Activated CD4-positive, CD25-positive, alpha-beta regulatory T cell treated with anti-CD3 and anti-CD28 coated beads, Interleukin-2, amount 50 U/mL, for 24 hours (primary cell): ENCODE results near the gene CSRP1.

Source experiments
- ATAC-seq, 2 donors: fragments of 150-1000 bp; cut with Tn5 transposase; one replicate each; pipeline ENCODE4 v1.10.0; 2021; ENCODE audit warnings: mild to moderate bottlenecking in 1 of 2, moderate library complexity in 1 of 2

Gene CSRP1

DNA sequence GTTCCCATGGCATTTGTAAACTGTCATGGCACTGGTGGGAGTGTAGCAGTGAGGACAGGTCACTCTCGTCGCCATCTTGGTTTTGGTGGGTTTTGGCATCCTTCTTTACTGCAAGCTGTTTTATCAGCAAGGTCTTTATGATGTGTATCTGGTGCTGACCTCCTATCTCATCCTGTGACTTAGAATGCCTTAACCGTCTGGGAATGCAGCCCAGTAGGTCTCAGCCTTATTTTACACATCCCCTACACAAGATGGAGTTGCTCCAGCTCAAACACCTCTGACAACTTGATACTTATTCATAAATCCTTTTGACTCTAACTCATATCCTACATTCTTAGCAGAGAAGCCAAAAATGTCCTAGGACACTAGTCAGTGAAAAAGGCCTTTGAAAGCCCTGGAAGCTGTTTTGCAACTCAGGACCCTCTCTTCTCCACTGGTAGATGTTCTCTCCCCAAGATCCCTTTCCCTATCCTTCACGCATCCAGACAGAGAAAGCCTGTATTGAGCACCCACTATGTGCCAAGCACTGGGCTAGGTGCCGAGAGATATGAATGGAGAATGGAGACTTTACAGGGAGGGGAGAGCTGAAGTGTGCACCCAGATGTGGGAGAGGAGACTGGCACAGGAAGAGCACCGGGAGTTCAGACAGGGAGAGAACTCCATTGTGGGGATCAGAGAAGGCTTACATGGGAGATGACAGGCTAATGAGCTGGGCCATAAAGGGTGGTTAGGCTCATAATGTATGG lies 6.7 kb upstream of the CSRP1 start:
- ATAC-seq: no peak

DNA sequence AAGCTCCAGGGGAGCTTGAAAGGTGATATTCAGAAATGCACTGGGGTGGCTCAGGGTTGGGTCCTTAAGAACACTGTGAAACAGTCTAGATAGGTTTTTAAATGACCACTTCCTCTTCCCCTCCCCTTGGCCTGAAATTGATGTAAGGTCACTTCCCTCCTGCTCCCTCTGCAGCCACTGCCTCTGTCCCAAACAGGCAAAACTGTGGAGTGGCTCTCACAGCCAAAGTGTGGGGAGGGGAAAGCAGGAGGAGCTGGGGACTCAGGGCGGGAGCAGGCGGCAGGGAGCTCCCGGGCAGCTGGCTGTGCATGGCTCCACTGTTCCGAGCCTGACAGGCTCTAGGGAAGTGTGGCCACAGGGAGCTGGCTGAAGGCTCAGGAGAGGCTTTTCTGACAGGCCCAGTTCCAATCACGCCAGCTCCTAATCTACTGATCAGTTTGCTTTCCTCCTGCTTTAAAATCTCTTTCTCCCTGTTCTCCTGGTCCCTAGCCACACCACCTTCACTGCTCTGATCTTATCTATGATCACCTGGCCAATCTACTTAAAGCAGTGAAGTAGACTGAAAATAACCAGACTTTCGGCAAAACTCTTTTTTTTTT lies 5.1 kb upstream of the CSRP1 start:
- ATAC-seq: no peak

DNA sequence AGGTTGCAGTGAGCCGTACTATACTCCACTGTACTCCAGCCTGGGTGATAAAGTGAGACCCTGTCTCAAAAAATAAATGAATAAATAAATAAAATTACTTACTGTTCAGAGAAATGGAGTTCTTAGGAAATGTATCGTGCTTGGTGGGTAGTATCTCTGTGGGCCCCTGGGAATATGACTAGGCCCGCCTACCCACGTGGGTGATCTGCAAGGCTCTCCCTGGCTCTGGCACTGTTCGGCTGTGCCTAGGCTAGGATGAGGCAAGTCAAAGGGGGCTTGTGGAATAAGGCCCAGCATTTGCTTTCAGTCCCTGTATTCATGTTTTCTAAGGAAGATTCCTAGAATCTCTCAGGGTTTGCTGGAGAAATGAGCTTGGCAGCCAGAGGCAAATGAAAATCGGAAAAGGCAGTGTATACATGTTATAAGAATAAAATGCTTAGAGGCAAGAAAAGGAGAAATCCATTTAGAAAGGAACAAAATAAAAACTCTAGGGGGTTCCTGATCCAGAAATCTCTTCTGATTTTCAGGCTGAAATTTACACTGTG lies 4.5 kb upstream of the CSRP1 start:
- no peak for ATAC-seq

DNA sequence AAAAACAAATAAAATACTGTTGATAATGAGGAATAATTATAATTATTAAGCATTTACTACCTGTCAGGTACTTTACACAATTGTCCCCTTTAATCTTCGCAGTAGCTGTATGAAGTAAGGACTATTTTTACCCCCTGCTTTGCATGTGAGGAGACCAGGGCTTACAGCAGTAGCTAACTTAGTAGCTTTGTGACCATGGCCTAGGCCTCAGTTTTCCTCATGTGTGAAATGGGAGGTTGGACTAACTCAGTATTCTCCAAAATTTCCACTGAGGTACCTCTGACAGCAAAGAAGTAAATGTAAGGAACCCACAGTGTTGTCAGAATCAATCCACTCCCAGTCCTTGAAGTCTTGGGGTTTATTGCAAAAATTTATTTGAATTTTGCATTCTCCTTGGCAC lies 3.8 kb upstream of the CSRP1 start:
- ATAC-seq: no peak

DNA sequence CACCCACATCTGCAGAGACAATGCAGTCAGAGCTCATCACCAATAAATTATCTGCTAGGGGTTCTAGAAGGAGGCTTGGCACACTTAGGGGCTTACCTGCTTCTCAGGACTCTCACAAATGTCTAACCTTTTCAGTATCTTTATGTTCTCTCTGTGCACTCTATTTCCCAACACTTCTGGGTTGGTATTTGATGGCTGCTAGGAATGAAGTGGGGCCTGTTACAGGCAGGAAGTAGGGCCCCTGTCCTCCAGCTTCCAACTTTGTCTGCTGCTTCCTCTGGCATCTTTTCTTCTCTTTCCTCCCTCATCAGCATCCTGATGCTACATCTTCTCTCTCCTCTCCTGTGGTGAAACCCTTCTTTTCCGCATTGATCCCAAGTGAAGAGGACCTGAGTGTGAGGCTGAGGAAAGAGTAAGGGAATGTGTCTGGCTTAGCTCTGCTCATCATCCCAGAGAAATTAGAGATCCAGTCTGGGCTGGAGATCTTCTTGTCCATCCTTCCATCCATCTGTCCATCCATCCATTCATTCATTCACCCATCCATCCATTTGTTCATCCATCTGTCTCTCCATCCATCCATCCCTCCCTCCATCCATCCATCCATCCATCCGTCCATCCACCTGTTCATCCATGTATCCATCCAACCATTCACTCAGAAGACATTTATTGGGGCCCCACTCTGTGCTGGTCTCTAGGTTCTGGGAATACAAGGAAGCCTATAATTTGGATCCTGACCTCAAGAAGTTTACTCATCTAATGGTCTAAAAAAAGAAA lies 2.9 kb upstream of the CSRP1 start:
- no peak for ATAC-seq

DNA sequence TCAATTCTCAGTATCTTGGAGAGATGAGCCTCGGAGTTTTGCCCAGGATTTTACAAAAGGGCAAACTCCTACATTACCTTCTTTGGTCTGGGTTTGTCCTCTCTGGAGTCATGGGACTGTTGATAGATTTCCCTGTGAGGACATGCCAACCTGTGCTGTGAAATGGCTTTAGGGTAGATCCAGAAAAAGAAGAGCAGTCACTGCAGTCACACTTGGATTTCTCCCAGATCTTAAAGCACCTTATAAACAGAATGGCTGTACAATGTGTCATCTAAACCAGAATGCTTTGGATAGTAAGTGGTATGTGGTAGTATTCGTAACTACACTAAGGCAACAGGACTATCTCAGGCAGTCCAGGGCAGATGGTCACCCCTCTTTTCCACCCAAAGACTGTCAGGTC lies 1.9 kb upstream of the CSRP1 start:
- ATAC-seq: no peak

DNA sequence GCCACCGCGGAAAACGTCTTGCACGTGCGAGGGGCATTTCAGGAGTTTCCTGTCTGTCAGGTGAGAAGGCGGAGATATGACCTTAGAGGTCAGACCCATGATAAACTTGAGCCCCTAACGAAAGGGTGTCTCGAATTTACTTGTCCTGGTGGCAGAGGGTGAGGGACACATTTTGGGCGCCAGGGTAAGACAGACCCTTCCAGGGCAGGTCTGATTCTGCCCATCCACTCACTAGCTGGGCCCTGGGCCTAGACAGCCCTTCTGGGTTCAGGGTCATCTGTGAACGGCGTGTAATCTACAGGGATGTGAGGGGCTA lies 395 bp upstream of the CSRP1 start:
- peak; percentile 2 to 12 for ATAC-seq

DNA sequence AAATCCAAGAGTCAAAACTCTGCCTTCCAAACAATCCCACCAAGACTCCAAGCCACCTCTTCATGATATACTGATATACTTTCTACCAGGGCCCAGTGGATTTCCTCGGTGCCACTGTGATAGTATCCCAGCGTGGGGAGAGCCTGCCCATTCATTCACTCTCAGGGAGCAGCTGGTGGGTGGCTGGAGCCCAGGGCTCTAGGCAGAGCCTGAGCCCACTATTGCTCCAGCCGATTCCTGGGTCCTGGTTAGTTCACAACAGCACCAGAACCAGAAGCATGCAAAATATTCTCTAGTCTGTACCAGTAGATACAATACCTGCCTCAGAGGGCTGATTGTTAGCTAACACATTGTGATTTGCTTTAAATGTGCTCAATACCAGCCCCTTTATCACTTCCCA lies 831 bp downstream of the CSRP1 start:
- no peak for ATAC-seq

DNA sequence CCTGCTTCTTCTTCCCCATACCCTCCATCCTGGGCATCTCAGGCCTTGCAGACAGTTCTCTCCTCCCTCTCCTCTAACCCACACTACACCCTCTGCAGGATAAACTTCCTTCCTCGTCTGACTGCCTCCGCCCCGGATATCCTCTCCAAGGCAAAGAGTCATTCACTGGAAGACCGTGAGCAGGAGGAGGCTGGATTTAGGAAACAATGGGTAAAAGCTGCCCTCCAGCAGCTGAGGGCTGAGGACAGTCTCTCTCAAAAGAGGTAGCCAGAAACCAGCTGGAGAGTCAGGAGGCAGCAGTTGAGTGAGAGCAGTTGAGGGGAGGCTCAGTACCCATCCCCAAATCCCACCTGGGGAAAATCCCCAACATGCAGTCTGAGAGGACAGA lies 1.4 kb downstream of the CSRP1 start:
- ATAC-seq: no peak

DNA sequence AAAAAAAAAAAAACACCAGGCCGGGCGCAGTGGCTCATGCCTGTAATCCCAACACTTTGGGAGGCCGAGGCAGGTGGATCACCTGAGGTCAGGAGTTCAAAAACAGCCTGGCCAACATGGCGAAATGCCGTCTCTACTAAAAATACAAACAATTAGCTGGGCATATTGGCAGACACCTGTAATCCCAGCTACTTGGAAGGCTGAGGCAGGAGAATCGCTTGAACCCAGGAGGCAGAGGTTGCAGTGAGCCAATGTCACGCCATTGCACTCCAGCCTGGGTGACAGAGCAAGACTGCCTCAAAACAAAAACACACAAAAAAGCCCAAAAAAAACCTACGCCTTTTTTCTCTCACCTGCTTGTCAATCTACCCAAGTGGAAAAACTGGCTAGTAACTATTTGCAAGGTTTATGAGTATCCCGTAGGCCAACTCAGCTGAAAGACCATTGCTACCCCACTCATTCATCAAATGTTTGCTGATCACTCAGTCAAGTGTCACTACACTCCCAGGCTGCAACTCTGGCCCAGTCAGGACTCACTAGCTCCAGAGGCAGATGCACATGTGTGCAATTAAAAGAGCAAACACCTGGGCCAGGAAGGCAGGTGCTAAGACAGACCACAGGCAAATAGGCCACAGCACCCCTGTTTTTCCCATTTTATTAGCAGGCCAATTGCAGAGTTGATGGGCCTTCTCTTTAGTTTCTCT lies 2.0 kb downstream of the CSRP1 start:
- ATAC-seq: no peak

DNA sequence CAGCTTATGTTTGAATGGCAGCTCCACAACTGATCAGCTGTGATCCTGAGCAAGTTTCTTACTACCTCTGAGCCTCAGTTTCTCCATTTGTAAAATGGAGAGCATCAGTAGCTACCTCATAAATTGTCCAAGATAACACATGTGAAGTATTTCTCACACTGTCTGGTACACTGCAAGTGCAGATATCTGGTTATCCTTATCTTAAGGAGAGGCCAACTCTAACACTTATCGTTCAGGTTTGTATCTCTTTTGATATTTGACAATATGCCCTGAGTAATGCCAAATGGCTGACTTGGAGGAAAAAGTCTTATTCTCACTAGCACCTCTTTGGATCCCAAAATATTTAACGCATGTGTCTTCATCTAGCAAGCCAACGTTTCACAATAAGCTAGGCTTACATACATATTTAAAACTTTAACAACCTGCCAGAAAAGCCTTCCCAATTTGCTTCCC lies 2.7 kb downstream of the CSRP1 start:
- ATAC-seq: no peak

DNA sequence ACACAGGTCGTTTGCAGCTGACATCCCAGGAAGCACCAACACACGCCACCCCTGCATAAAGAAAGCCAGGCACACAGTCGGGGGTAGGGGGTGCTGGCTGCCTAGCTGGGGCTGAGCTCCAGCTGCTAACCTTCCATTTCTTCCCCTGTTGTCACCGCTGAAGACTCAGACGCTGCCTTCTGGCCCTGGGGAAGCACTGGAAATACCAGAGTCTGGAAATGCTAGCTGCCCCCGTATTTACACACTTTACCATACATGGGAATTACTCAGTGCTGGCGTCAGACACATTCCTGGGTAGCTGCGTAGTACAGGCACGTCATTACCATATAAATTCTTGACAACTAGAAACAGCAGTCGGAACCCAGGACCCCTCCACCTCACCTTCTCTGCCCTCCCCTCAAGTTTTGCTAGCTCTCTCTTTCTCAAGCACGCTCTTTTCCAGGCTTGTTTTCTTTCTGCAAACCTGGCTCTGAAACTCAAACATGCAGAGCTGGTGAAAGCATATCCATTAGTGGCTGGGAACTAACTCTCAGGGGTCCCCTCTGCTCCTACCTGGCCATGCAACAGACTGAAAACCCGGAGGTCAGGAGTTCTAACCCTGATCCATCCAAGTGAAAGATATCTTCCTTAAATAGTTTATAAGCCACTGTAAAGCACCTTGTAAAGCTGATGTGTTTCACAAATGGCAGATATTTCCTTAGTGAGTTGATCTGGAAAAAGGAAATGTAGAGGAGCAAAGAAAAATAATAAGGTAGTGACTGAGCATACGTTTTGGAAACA lies 3.3 kb downstream of the CSRP1 start:
- no peak for ATAC-seq

DNA sequence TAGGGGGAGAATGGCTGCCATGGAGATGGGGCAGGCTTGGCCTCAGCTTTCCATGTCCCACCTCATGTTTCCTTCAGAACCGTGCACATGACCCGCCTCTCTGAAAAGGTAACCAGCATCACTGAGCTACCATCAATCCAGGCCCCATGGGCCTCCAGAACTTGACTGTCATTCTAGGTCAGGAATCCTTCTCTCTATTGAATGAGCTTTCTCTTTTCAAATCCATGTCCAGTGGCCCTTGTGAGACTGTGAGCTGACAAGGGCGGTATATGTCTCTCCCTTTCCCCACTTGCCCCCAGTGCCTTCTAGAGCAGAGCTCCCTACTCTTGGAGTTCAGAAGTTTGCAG lies 4.4 kb downstream of the CSRP1 start:
- no peak for ATAC-seq

DNA sequence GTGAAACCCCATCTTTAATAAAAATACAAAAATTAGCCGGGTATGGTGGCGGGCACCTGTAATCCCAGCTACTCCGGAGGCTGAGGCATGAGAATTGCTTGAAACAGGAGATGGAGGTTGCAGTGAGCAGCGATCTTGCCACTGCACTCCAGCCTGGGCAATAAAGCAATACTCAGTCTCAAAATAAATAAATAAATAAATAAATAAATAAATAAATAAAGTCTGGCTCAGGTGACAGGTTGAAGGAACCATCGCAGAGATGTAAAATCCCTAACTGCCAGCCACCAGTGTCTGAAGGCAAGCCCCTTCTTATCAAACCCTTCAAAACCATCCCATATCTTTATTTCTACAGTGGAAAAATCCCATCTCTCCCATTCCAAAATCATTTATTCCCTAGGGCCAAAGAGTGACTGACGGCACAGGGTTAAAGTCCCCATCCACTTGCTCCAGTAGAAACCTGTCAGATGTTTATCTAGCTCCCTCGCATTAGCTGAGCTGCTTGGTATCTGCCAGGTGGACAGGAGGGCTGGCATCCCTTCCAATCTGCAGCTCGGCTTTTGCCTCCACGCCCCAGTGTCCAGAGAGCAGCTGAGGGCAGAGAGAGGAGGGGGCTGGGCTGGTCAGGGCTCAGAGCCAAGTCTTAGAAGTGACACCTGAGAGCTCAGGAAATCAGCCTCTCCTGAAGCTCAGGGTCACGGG lies 5.0 kb downstream of the CSRP1 start:
- ATAC-seq: no peak

DNA sequence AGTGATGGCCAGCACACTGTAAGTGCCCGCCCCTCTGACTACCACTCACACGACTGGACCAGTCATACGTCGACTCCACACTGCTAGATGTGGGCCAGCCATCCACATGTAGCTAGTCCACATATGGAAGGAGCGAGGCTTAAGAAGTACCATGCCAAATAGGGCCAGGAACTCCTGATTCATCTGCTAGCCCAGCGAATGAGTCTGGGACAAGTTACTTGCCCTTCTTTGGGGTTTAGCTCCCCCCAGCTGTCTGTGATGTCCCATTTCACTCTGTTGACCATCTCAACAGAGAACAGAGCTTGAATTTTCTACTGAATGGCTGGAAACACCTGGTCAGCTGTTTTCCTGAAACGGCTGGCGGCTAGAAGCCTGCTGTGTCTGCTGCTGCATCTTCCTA lies 5.8 kb downstream of the CSRP1 start:
- no peak for ATAC-seq

DNA sequence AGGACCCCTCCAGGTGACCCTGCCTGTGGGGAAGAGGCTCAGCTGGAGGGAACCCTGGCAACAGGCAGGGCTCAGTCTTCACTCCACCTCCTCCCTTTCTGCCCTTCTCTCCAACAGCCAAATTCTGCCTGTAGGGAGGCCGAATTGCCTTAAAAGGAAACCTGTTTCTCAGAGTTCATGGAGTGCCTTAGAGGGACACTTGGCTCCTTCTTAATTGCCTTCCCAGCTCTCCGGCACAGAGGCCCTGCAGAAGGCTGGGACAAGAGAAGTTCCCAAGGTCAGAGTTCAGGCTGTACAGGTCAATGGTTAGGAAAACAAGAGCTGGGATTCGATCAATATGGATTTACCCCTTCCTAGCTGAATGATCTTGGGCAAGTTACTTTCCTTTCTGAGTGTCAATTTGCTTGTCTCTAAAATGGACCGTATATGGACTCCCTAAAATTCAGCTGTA lies 6.2 kb downstream of the CSRP1 start:
- no peak for ATAC-seq

DNA sequence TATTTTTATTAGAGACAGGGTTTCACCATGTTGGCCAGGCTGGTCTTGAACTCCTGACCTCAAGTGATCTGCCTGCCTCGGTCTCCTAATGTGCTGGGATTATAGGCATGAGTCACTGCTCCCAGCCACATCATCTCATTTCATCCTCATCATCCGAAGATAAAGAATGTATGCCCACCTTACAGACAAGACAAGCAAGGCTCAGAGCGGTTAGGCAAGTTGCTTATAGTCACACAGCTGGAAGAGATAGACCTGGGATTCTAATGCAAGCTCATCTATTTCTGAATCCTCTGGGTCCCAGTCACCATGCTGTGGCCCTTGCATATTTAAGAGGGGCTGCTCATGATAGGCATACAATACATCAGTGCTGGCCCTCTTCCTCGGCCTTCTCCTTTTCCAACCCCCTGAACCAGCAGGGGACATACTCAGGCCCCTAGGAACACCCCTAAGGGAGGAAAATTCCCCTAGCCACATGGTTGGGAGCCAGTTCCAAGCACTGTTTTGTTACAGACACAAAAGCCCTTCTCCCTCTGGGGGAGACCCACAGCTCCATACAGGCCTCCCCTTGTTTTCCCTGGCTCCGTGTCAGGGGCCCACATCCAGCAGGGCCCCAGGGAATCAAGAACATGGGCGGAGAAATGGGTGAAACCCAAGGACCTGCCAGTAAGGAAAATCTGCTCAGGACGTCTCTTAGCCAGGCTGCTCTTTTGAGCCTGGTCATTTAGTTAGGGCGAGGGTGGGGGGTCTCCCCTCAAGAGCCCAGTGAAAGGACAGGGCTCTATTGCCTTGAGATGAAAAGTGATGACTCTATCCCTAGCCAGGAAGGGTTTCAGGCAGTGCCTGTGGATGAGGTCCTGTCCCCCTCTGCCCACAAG lies 6.9 kb downstream of the CSRP1 start:
- no peak for ATAC-seq

DNA sequence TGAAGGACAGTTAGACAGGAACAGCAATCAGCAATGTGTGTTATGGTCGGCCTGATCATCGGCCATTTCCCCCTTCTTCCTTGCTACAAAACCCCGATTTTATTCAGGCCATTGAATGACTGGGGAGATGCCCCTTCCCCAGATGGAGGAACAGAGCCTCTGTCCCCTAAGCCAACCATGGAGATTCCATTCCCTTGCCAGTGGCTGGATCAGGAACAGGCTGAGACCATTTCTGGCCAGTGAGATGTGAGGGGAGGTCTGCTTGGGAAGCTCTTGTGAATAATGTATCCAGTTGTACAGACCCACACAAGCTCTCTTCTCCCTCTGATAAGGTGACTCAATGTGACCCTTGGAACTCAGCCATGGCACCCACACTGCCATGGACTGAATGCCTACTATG lies 7.7 kb downstream of the CSRP1 start:
- ATAC-seq: no peak

DNA sequence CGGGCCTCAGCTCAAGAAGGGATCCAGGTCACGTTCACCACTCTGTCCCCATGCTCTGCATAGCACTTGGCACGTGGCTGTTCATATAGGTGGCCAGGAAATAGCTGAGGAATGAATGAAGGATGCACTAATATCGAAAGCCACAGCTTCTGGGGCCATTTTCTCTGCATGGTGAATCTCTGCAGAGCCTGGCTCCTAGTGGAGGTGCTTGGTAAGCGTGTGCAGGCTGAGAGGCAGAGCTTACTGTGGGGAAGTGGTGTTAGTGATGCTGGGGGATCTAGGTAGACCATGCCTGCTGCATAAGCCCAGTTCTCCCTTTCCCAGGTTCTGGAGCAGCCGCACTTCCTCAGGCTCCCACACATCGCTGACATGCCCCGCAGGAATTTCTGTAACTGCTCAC lies 8.3 kb downstream of the CSRP1 start:
- ATAC-seq: no peak

DNA sequence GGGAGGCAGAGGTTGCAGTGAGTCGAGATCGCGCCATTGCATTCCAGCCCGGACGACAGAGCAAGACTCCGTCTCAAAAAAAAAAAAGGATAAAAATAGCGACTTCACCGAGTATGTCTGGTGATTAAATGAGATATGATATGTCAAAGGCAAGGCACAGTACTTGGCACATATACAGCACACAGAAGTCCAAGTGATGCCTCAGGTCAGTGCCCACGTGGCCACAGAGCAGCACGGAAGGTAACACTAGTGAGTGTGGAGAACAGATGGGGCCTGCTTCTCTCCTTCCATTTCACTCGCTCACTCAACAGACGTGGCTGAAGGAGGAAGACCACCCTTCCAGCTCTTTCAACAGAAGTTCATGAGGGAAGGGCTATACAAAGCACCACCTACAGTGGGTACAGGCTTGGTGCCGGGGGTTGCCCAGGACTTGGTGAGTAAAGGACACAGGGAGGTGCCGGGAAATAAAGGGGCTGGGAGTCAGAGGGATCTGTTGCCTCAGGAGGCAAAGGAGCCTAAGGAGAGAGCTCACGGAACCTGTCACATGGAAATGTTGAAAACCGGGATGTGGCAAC lies 8.9 kb downstream of the CSRP1 start:
- no peak for ATAC-seq
